ENCODE data around the gene SIM2.
A peak's percentile ranks its signal among the peaks of the same experiment; 100 is the strongest.

Gene SIM2

GRCh38 chr21:36695671-36696389 lies 3.1 kb upstream of the SIM2 start:
- H3K4me1 ChIP-seq: no peaks in the 10 kb centered on the region
- H3K27me3 ChIP-seq (ENCODE audit: control insufficient read depth, insufficient read depth, low read length): peaks cover 13% of the 10 kb centered on the region
- H3K4me2 ChIP-seq (ENCODE audit: low read length): no peak overlapping the region
- no peak overlapping the region for H3K9ac ChIP-seq
- no peaks in the 10 kb centered on the region for H3K79me2 ChIP-seq
- no peak overlapping the region for H2AFZ ChIP-seq
- H3K27ac ChIP-seq: no peak overlapping the region
- no peaks in the 10 kb centered on the region for H3K36me3 ChIP-seq (ENCODE audit: control insufficient read depth, insufficient read depth, low read length)
- H3K4me3 ChIP-seq (ENCODE audit: low read depth, low read length): no peak overlapping the region
- TF ChIP-seq CTCF (IDR thresholded peaks at IDR 0.05): no peak
- H3K9me3 ChIP-seq (ENCODE audit: control insufficient read depth, low read length): no peaks in the 10 kb centered on the region

GRCh38 chr21:36696390-36697059 lies 2.4 kb upstream of the SIM2 start:
- Histone ChIP-seq H2AFZ (no peak overlapping the region), H3K9ac (no peak overlapping the region), H3K27ac (no peak overlapping the region), H3K36me3 (ENCODE audit: control insufficient read depth, insufficient read depth, low read length) (no peaks in the 10 kb centered on the region), H3K9me3 (ENCODE audit: control insufficient read depth, low read length) (no peaks in the 10 kb centered on the region), H3K4me3 (ENCODE audit: low read depth, low read length) (no peak overlapping the region), H3K4me2 (ENCODE audit: low read length) (no peak overlapping the region), H3K4me1 (no peaks in the 10 kb centered on the region), H3K27me3 (ENCODE audit: control insufficient read depth, insufficient read depth, low read length) (peaks cover 17% of the 10 kb centered on the region), H3K79me2 (no peaks in the 10 kb centered on the region)
- no peak for TF ChIP-seq CTCF (IDR thresholded peaks at IDR 0.05)

GRCh38 chr21:36697060-36697850 lies 1.7 kb upstream of the SIM2 start:
- H2AFZ ChIP-seq: no peak overlapping the region
- H3K4me2 ChIP-seq (ENCODE audit: low read length): no peak overlapping the region
- no peaks in the 10 kb centered on the region for H3K36me3 ChIP-seq (ENCODE audit: control insufficient read depth, insufficient read depth, low read length)
- no peak for TF ChIP-seq CTCF (IDR thresholded peaks at IDR 0.05)
- H3K27ac ChIP-seq: no peak overlapping the region
- no peaks in the 10 kb centered on the region for H3K79me2 ChIP-seq
- H3K27me3 ChIP-seq (ENCODE audit: control insufficient read depth, insufficient read depth, low read length): peaks cover 20% of the 10 kb centered on the region
- no peaks in the 10 kb centered on the region for H3K9me3 ChIP-seq (ENCODE audit: control insufficient read depth, low read length)
- no peak overlapping the region for H3K9ac ChIP-seq
- no peak overlapping the region for H3K4me3 ChIP-seq (ENCODE audit: low read depth, low read length)
- no peaks in the 10 kb centered on the region for H3K4me1 ChIP-seq

GRCh38 chr21:36697851-36698384 lies 997 bp upstream of the SIM2 start:
- no peaks in the 10 kb centered on the region for H3K4me1 ChIP-seq
- no peak overlapping the region for H3K9ac ChIP-seq
- no peak overlapping the region for H3K27ac ChIP-seq
- peaks cover 20% of the 10 kb centered on the region for H3K27me3 ChIP-seq (ENCODE audit: control insufficient read depth, insufficient read depth, low read length)
- H2AFZ ChIP-seq: no peak overlapping the region
- peak overlapping the region; percentile 34 for H3K4me2 ChIP-seq (ENCODE audit: low read length)
- no peaks in the 10 kb centered on the region for H3K36me3 ChIP-seq (ENCODE audit: control insufficient read depth, insufficient read depth, low read length)
- H3K9me3 ChIP-seq (ENCODE audit: control insufficient read depth, low read length): no peaks in the 10 kb centered on the region
- TF ChIP-seq CTCF (IDR thresholded peaks at IDR 0.05): no peak
- no peaks in the 10 kb centered on the region for H3K79me2 ChIP-seq
- no peak overlapping the region for H3K4me3 ChIP-seq (ENCODE audit: low read depth, low read length)

Data from parathyroid adenoma (tissue), 2 donors.